B cell (primary cell): ENCODE results near the gene MYORG. TPM values are rescaled to one million over a fixed set of nuclear protein-coding genes. Genes with fewer than 3 reads are reported as not detected.

Experiments
- ATAC-seq: fragments of 200-7000 bp; cut with Tn5 transposase; one replicate; pipeline ENCODE4 v1.10.0; 2021; ENCODE audit warnings: low read depth, mild to moderate bottlenecking, moderate number of reproducible peaks, moderate library complexity
- CTCF ChIA-PET: fragments of 350-600 bp; sonication (Branson Sonifier 250); formaldehyde crosslinking; loops from one replicate; lab custom pipeline; 2021; ENCODE audit warnings: antibody characterized with exemption, inconsistent platforms; lab: Charles Lee
- POLR2A ChIA-PET: fragments of 350-600 bp; sonication (Branson Sonifier 250); formaldehyde crosslinking; loops from one replicate; lab custom pipeline; 2021; ENCODE audit warnings: antibody characterized with exemption; lab: Charles Lee
- DNase-seq: peaks from one replicate; pipeline ENCODE4 v3.0.0; 2013
- H2AFZ ChIP-seq: 2 replicates; pipeline ENCODE4 v1.6.1; 2012; ENCODE audit warnings: mild to moderate bottlenecking, low read depth, low read length; ENCODE audit not compliant: insufficient read depth, poor library complexity, severe bottlenecking
- H3K27ac ChIP-seq, 2 donors: 1 replicate in 1 of 2; 2 replicates in 1 of 2; pipeline ENCODE4 v1.5.1; 2012 to 2013; ENCODE audit warnings: low read length in 2 of 2, mild to moderate bottlenecking in 2 of 2, moderate library complexity in 1 of 2
- H3K27me3 ChIP-seq, 4 experiments: fragments of 200-600 bp in 1 of 4; sonication (generic) in 1 of 4; replicated peaks in 1 of 4; 1 replicate in 2 of 4; 2 replicates in 2 of 4; pipeline versions ENCODE4 v1.6.1 to v1.7.0; 2013 to 2016; ENCODE audit warnings: low read length in 3 of 4, mild to moderate bottlenecking in 2 of 4, mixed read lengths in 1 of 4, moderate library complexity in 1 of 4; ENCODE audit not compliant: insufficient read depth in 4 of 4, control insufficient read depth in 3 of 4; ENCODE audit errors: control extremely low read depth in 1 of 4
- H3K36me3 ChIP-seq, 2 experiments: replicated peaks in 1 of 2; 1 replicate in 1 of 2; 2 replicates in 1 of 2; pipeline versions ENCODE4 v1.6.1 to v1.7.1; 2013; ENCODE audit warnings: low read length in 1 of 2; ENCODE audit not compliant: insufficient read depth in 2 of 2, control insufficient read depth in 1 of 2; ENCODE audit errors: control extremely low read depth in 1 of 2, extremely low read depth in 1 of 2
- H3K4me1 ChIP-seq, 2 donors: fragments of 200-600 bp in 1 of 2; sonication (generic) in 1 of 2; 1 replicate in 1 of 2; 2 replicates in 1 of 2; pipeline versions ENCODE4 v1.5.1 to v1.6.1; 2013 to 2017; ENCODE audit warnings: low read length in 2 of 2; ENCODE audit not compliant: control insufficient read depth in 2 of 2, insufficient read depth in 2 of 2
- H3K4me2 ChIP-seq: replicated peaks from 2 replicates; pipeline ENCODE3; 2012; ENCODE audit warnings: mild to moderate bottlenecking, low read depth, low read length; ENCODE audit not compliant: poor library complexity, severe bottlenecking
- H3K4me3 ChIP-seq, 5 experiments: fragments of 200-600 bp in 1 of 5; sonication (generic) in 1 of 5; 1 replicate in 3 of 5; 2 replicates in 2 of 5; pipeline versions ENCODE4 v1.5.1 to v1.7.0; 2011 to 2016; ENCODE audit warnings: low read length in 4 of 5, mild to moderate bottlenecking in 4 of 5, low read depth in 2 of 5, control low read depth in 1 of 5, moderate library complexity in 1 of 5; ENCODE audit not compliant: insufficient read depth in 1 of 5; ENCODE audit errors: control extremely low read depth in 1 of 5, extremely low read depth in 1 of 5
- H3K79me2 ChIP-seq: fragments of 200-600 bp; sonication (generic); one replicate; pipeline ENCODE4 v1.6.0; 2016; ENCODE audit warnings: low read length; ENCODE audit not compliant: control insufficient read depth, insufficient read depth
- H3K9ac ChIP-seq: fragments of 200-600 bp; sonication (generic); 2 replicates; pipeline ENCODE4 v1.6.1; 2017; ENCODE audit warnings: mild to moderate bottlenecking, low read length, moderate library complexity
- H3K9me3 ChIP-seq, 3 donors: one replicate each; pipeline versions ENCODE4 v1.6.1 to v1.7.1; 2013; ENCODE audit warnings: low read length in 2 of 3; ENCODE audit not compliant: control insufficient read depth in 2 of 3, insufficient read depth in 1 of 3; ENCODE audit errors: control extremely low read depth in 1 of 3
- H4K20me1 ChIP-seq: 2 replicates; pipeline ENCODE4 v1.6.0; 2012; ENCODE audit warnings: mild to moderate bottlenecking, low read length; ENCODE audit not compliant: insufficient read depth, control insufficient read depth, poor library complexity, severe bottlenecking
- H3K27ac Mint-ChIP-seq: one replicate; pipeline ENCODE4 v1.8.0; 2021; ENCODE audit warnings: mixed read lengths
- H3K27me3 Mint-ChIP-seq: one replicate; pipeline ENCODE4 v1.8.0; 2021; ENCODE audit warnings: mixed read lengths
- H3K4me1 Mint-ChIP-seq: one replicate; pipeline ENCODE4 v1.8.0; 2021; ENCODE audit warnings: mixed read lengths
- H3K4me3 Mint-ChIP-seq: one replicate; pipeline ENCODE4 v1.8.0; 2021; ENCODE audit warnings: mixed read lengths
- H3K9me3 Mint-ChIP-seq: one replicate; pipeline ENCODE4 v1.8.0; 2022; ENCODE audit warnings: mixed read lengths; ENCODE audit not compliant: insufficient read depth
- EZH2 ChIP-seq: IDR thresholded peaks from 2 replicates; pipeline ENCODE4 v1.6.1; 2012; ENCODE audit warnings: borderline replicate concordance, low read depth, mild to moderate bottlenecking, moderate library complexity, low read length; ENCODE audit not compliant: insufficient read depth, poor library complexity, severe bottlenecking
- WGBS: methylation state at CpG from one replicate; pipeline ENCODE4 v1.1.5; 2013; ENCODE audit warnings: missing lambda C conversion rate; ENCODE audit not compliant: insufficient coverage; 5-methylcytosine and 5-hydroxymethylcytosine counted together
- intact Hi-C: fragments of 100-400 bp; cut with micrococcal nuclease; formaldehyde crosslinking; loops from one replicate; pipeline ENCODE4 v1.10.0; 2022
- polyA plus RNA-seq: library from polyadenylated mRNA; depleted of rRNA; stranded (reverse); fragments of >200 nt; gene quantifications from 2 replicates; pipeline ENCODE4 v1.2.3, GENCODE V29; 2012
- total RNA-seq, 2 donors: library from RNA; stranded (reverse); fragments of 120-200 nt in 1 of 2; gene quantifications; 1 replicate in 1 of 2; 2 replicates in 1 of 2; pipeline versions ENCODE4 v1.2.3 to v1.2.4, GENCODE V29; 2013 to 2022
- TF ChIP-seq, protein P1 (sequence below): fragments of 200-600 bp; IDR thresholded peaks from one replicate; pipeline ENCODE4 v1.8.0; 2022; ENCODE audit warnings: antibody characterized with exemption, mild to moderate bottlenecking

The MYORG gene
- total and polyA plus RNA-seq, 2 donors (not counting 1 experiment from before 2014, with no cell fraction given): 0.27 to 0.37 TPM

DNA sequence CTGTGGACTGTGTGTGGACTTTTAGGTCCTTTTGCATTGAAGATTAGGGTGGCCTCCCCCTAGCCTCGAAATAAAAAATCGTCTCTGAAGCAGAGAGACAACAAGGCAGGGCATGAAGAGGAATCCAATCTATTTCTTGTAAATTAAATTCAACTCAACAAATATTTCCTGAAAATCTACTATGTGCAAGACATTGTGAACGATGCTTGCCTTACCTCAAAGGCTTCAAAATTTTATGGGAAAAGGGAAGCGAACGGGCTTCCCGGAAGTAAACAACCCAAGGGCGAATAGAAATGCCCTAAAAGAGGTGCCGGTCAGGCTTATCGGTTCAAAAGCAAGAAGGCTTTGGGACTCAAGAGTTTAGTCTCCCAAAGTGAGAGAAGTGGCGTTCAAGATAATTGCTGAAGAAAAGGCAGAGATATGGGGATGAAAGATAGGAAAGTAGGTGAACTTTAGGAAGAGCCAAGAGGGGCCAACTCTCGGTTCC lies 48.2 kb downstream of the MYORG start:
- H3K4me1 ChIP-seq: peaks cover 14 to 25% of the 10 kb centered on the region in 2 donors
- no peaks in the 10 kb centered on the region for H4K20me1 ChIP-seq
- H3K9me3 ChIP-seq: no peaks in the 10 kb centered on the region
- no peak for TF ChIP-seq EZH2
- TF ChIP-seq, protein P1, sequence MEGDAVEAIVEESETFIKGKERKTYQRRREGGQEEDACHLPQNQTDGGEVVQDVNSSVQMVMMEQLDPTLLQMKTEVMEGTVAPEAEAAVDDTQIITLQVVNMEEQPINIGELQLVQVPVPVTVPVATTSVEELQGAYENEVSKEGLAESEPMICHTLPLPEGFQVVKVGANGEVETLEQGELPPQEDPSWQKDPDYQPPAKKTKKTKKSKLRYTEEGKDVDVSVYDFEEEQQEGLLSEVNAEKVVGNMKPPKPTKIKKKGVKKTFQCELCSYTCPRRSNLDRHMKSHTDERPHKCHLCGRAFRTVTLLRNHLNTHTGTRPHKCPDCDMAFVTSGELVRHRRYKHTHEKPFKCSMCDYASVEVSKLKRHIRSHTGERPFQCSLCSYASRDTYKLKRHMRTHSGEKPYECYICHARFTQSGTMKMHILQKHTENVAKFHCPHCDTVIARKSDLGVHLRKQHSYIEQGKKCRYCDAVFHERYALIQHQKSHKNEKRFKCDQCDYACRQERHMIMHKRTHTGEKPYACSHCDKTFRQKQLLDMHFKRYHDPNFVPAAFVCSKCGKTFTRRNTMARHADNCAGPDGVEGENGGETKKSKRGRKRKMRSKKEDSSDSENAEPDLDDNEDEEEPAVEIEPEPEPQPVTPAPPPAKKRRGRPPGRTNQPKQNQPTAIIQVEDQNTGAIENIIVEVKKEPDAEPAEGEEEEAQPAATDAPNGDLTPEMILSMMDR: no peak
- peaks cover 14% of the 10 kb centered on the region for H3K79me2 ChIP-seq
- peak overlapping the region; percentile 96 for H3K4me3 Mint-ChIP-seq
- no peaks in the 10 kb centered on the region for H3K36me3 ChIP-seq
- H3K27me3 Mint-ChIP-seq: no peaks in the 10 kb centered on the region
- H2AFZ ChIP-seq: peak overlapping the region; percentile 98
- peak overlapping the region; percentile 89 for H3K9ac ChIP-seq
- no peaks in the 10 kb centered on the region for H3K27me3 ChIP-seq
- CTCF ChIA-PET: interaction anchor here (1.0 to 1.4 kb wide), 4 partner anchors 49 to 374 kb away, joined by 3 to 4 read pairs (median 4); no protein-coding TSS in a partner anchor
- no peaks in the 10 kb centered on the region for H3K9me3 Mint-ChIP-seq
- peak overlapping the region; percentile 95 for H3K4me2 ChIP-seq
- DNase-seq: no peak
- peak overlapping the region; percentile 93 for H3K27ac Mint-ChIP-seq
- POLR2A ChIA-PET: no interaction called here
- peak overlapping the region; percentile 92 to 99 for H3K27ac ChIP-seq
- ATAC-seq: no peak
- peak overlapping the region; percentile 72 to 84 (median 80) for H3K4me3 ChIP-seq
- WGBS: 1% methylated on average over 9 of the region's 11 CpGs
- H3K4me1 Mint-ChIP-seq: peaks cover 29% of the 10 kb centered on the region
- intact Hi-C loops: loop anchor here (2.0 to 10.0 kb wide), 4 partner anchors 150 to 854 kb away; partner anchors contain the start of genes NOL6, RPP25L, UBAP1 and UBE2R2

GRCh38 chr9:34326690-34327089 lies 50.0 kb downstream of the MYORG start:
- Histone ChIP-seq H4K20me1 (no peaks in the 10 kb centered on the region), H3K27ac (no peak overlapping the region), H3K4me3 (no peak overlapping the region), H3K9ac (no peak overlapping the region), H3K79me2 (no peaks in the 10 kb centered on the region), H2AFZ (no peak overlapping the region), H3K4me2 (no peak overlapping the region), H3K27me3 (no peaks in the 10 kb centered on the region), H3K4me1 (peaks cover 14 to 25% of the 10 kb centered on the region in 2 donors), H3K9me3 (no peaks in the 10 kb centered on the region), H3K36me3 (no peaks in the 10 kb centered on the region)
- POLR2A ChIA-PET: no interaction called here
- TF ChIP-seq EZH2: no peak
- TF ChIP-seq, protein P1: no peak
- Mint-ChIP-seq H3K9me3 (no peaks in the 10 kb centered on the region), H3K27ac (no peak overlapping the region), H3K4me3 (no peak overlapping the region), H3K4me1 (peaks cover 23% of the 10 kb centered on the region), H3K27me3 (no peaks in the 10 kb centered on the region)
- CTCF ChIA-PET: no interaction called here
- no peak for ATAC-seq
- intact Hi-C loops: loop anchor here (10.0 kb wide), 1 partner anchor 852 kb away; the partner anchor contains the start of gene NOL6
- DNase-seq: no peak
- WGBS: no CpG with 5 or more reads among the region's 1 CpG
